Mesodermal cell (in vitro differentiated cells): ENCODE measurements around the gene RGP1.

Experiments used
- H3K27ac ChIP-seq: 2 replicates; pipeline ENCODE4 v1.7.0; 2013; ENCODE audit warnings: mild to moderate bottlenecking, low read depth, low read length, moderate library complexity; ENCODE audit not compliant: severe bottlenecking
- H3K36me3 ChIP-seq: 2 replicates; pipeline ENCODE4 v1.7.1; 2013; ENCODE audit warnings: mild to moderate bottlenecking, low read length, moderate library complexity; ENCODE audit not compliant: control insufficient read depth, insufficient read depth
- H3K4me1 ChIP-seq: one replicate; pipeline ENCODE4 v1.7.1; 2013; ENCODE audit warnings: mild to moderate bottlenecking, low read length; ENCODE audit not compliant: insufficient read depth, control insufficient read depth, poor library complexity, severe bottlenecking
- H3K4me3 ChIP-seq: 2 replicates; pipeline ENCODE4 v1.7.0; 2013; ENCODE audit warnings: low read length, control low read depth, mild to moderate bottlenecking; ENCODE audit not compliant: insufficient read depth, poor library complexity, severe bottlenecking; ENCODE audit errors: extremely low read depth
- H3K9me3 ChIP-seq: 2 replicates; pipeline ENCODE4 v1.7.1; 2013; ENCODE audit warnings: mild to moderate bottlenecking, low read length, moderate library complexity; ENCODE audit not compliant: control insufficient read depth
- WGBS, 2 experiments: methylation state at CpG; one replicate each; pipeline ENCODE4 v1.1.5; 2013; ENCODE audit warnings: missing lambda C conversion rate in 2 of 2; ENCODE audit not compliant: insufficient coverage in 2 of 2; 5-methylcytosine and 5-hydroxymethylcytosine counted together

Gene RGP1

GRCh38 chr9:35792826-35793225 lies 43.7 kb downstream of the RGP1 start:
- H3K4me3 ChIP-seq: no peak overlapping the region
- WGBS, 2 experiments: 98% methylated on average over 13 to 14 of the region's 14 CpGs
- no peak overlapping the region for H3K27ac ChIP-seq
- peaks cover 46% of the 10 kb centered on the region for H3K4me1 ChIP-seq
- H3K9me3 ChIP-seq: no peaks in the 10 kb centered on the region
- no peaks in the 10 kb centered on the region for H3K36me3 ChIP-seq

DNA sequence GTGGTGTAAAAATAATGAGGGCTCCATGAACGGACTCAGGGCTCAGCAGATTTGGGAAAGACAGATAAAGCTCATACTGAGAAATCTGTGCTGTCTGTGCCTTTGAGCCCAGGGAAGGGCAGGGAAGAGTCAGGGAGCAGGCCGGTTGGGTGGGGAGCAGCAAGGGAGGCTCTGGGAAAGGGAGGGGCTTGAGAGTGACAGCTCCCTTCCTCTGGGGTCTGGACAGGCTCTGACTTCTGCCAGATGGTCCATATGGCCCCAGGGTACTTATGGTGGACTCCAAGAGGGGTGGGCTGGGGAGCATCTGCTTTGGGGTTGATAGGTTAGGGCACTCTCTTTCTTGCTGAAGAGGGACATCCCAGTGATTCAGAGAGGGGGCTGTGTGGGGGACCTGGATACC lies 44.4 kb downstream of the RGP1 start:
- WGBS, 2 experiments: 66 to 90% methylated on average over 2 of the region's 2 CpGs
- no peaks in the 10 kb centered on the region for H3K36me3 ChIP-seq
- peak overlapping the region; percentile 3 for H3K4me3 ChIP-seq
- no peak overlapping the region for H3K27ac ChIP-seq
- no peaks in the 10 kb centered on the region for H3K9me3 ChIP-seq
- H3K4me1 ChIP-seq: peaks cover 52% of the 10 kb centered on the region

- Histone ChIP-seq H3K4me3 (no peak overlapping the region), H3K4me1 (peaks cover 53% of the 10 kb centered on the region), H3K36me3 (peaks cover 10% of the 10 kb centered on the region), H3K9me3 (no peaks in the 10 kb centered on the region), H3K27ac (no peak overlapping the region)
Observed at GRCh38 chr9:35795695-35796094, 46.6 kb downstream of the RGP1 start.

- 88 to 100% methylated on average over 3 of the region's 6 CpGs for WGBS, 2 experiments
Observed at GRCh38 chr9:35797311-35798109, 48.4 kb downstream of the RGP1 start.

DNA sequence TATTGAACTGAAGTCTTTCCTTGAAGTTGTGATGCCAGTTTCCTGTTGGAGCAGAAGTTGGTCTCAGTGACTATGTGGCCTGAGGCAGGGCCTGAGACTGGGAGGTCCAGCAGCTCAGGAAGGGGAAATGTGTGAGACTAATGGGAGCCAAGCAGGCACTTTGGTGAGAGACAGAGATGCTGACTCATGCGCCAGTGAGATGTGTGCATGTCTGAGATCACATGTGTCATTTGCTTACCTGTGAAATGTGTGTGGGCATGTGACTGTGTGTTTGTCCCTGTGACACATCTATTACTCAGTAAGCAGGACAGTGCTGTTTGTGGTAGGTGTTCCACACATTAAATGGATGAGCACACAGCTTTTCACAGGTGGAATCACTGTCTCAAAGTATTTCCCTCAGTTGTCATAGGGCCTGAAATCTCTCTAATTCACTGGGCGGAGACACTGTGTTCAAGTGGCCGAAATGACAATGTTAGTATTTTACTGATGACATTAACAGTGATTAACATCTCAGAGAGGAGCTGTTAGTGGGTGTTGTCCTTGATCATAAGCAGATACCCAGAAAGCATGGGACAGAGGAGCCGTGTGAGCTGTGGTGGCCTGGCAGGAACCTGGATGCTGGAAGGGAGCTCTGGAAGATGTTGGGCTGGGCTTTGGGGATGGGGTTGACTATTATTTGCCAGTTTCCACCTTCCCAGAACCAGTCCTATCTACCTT lies 49.7 kb downstream of the RGP1 start:
- peaks cover 38% of the 10 kb centered on the region for H3K4me1 ChIP-seq
- H3K4me3 ChIP-seq: no peak overlapping the region
- WGBS, 2 experiments: 92 to 96% methylated on average over 3 to 4 of the region's 4 CpGs
- peak overlapping the region; percentile 0 for H3K27ac ChIP-seq
- H3K36me3 ChIP-seq: peaks cover 40% of the 10 kb centered on the region
- H3K9me3 ChIP-seq: no peaks in the 10 kb centered on the region

More at GRCh38 chr9:35797311-35798109, 48.4 kb downstream of the RGP1 start:
- Histone ChIP-seq H3K9me3 (no peaks in the 10 kb centered on the region), H3K4me3 (no peak overlapping the region), H3K36me3 (peaks cover 28% of the 10 kb centered on the region), H3K27ac (no peak overlapping the region), H3K4me1 (peaks cover 48% of the 10 kb centered on the region)

- H3K9me3 ChIP-seq: no peaks in the 10 kb centered on the region
- H3K4me3 ChIP-seq: no peak overlapping the region
- H3K4me1 ChIP-seq: peaks cover 25% of the 10 kb centered on the region
- WGBS, 2 experiments: 78 to 96% methylated on average over 5 to 6 of the region's 7 CpGs
- H3K27ac ChIP-seq: no peak overlapping the region
- H3K36me3 ChIP-seq: peaks cover 53% of the 10 kb centered on the region
Observed at GRCh38 chr9:35800530-35800929, 51.4 kb downstream of the RGP1 start.

- no peaks in the 10 kb centered on the region for H3K9me3 ChIP-seq
- peaks cover 62% of the 10 kb centered on the region for H3K36me3 ChIP-seq
- H3K27ac ChIP-seq: no peak overlapping the region
- 94 to 95% methylated on average over 12 of the region's 13 CpGs for WGBS, 2 experiments
- H3K4me1 ChIP-seq: peaks cover 19% of the 10 kb centered on the region
- H3K4me3 ChIP-seq: no peak overlapping the region
Observed at GRCh38 chr9:35801328-35802128, 52.4 kb downstream of the RGP1 start.

- Histone ChIP-seq H3K9me3 (no peaks in the 10 kb centered on the region), H3K4me3 (no peak overlapping the region), H3K4me1 (no peaks in the 10 kb centered on the region), H3K27ac (no peak overlapping the region), H3K36me3 (peaks cover 83% of the 10 kb centered on the region)
- 95 to 98% methylated on average over 7 to 8 of the region's 8 CpGs for WGBS, 2 experiments
Observed at GRCh38 chr9:35806101-35806500, 57.0 kb downstream of the RGP1 start.
